ENCODE measurements around the gene CAMK2G. TPM values are rescaled to one million over a fixed set of nuclear protein-coding genes. Genes with fewer than 3 reads are reported as not detected.
A peak's percentile ranks its signal among the peaks of the same experiment; 100 is the strongest.
"Not testable (repeated sequence)": the region's sequence is repeated elsewhere in the genome, so short reads cannot be mapped to it uniquely, and the experiment has no call there.

Gene CAMK2G
- polyA plus RNA-seq (2013): 48.2 TPM

GRCh38 chr10:73874267-73875138, at the start of gene CAMK2G:
TSS of gene CAMK2G (minus strand) at chr10:73874555. CDS start at chr10:73874461, 94 bp downstream.
- ChIA-PET POLR2A (interaction anchor here (0.9 to 1.3 kb wide), 5 partner anchors 9 to 66 kb away, joined by 3 to 5 read pairs (median 3); no protein-coding TSS in a partner anchor), CTCF (interaction anchor here (0.8 to 21.6 kb wide), 4 partner anchors 13 to 206 kb away, joined by 3 to 452 read pairs (median 122); no protein-coding TSS in a partner anchor)
- 0% methylated on average over 51 of the region's 95 CpGs for WGBS (ENCODE audit: insufficient coverage)
- Histone ChIP-seq H3K4me1 (ENCODE audit: control extremely low read depth in 1 of 4, control insufficient read depth in 4 of 4, insufficient read depth in 4 of 4, low read length in 3 of 4) (peaks cover 7 to 79% (median 49%) of the 10 kb centered on the region in 4 experiments), H3K27ac (ENCODE audit: insufficient read depth in 1 of 2, low read depth in 1 of 2, low read length in 2 of 2, poor library complexity in 1 of 2, severe bottlenecking in 2 of 2) (peak within 1 kb of the TSS in 1 of 2 experiments; percentile 54), H3K36me3 (ENCODE audit: control insufficient read depth in 4 of 4, insufficient read depth in 4 of 4, low read length in 3 of 4) (peaks cover 10 to 31% (median 21%) of the 10 kb centered on the region in 4 experiments), H3K4me3 (ENCODE audit: control insufficient read depth in 1 of 7, extremely low read depth in 1 of 7, insufficient read depth in 4 of 7, low read depth in 2 of 7, low read length in 6 of 7) (peak within 1 kb of the TSS; percentile 52 to 89 (median 78)), H3K9me3 (ENCODE audit: control extremely low read depth in 1 of 5, control insufficient read depth in 4 of 5, insufficient read depth in 2 of 5, low read depth in 1 of 5, low read length in 4 of 5) (no peaks in the 10 kb centered on the region), H3K27me3 (replicated peaks in 2 of 5; ENCODE audit: control insufficient read depth in 4 of 5, insufficient read depth in 5 of 5, low read length in 4 of 5) (no peaks in the 10 kb centered on the region)
- peak; percentile 83 to 90 (median 89) for DNase-seq

- Histone ChIP-seq H3K27ac (ENCODE audit: insufficient read depth in 1 of 2, low read depth in 1 of 2, low read length in 2 of 2, poor library complexity in 1 of 2, severe bottlenecking in 2 of 2) (no peak overlapping the region), H3K9me3 (ENCODE audit: control extremely low read depth in 1 of 5, control insufficient read depth in 4 of 5, insufficient read depth in 2 of 5, low read depth in 1 of 5, low read length in 4 of 5) (peaks cover 0 to 10% (median 0%) of the 10 kb centered on the region in 5 experiments), H3K4me3 (ENCODE audit: control insufficient read depth in 1 of 7, extremely low read depth in 1 of 7, insufficient read depth in 4 of 7, low read depth in 2 of 7, low read length in 6 of 7) (no peak overlapping the region), H3K27me3 (replicated peaks in 2 of 5; ENCODE audit: control insufficient read depth in 4 of 5, insufficient read depth in 5 of 5, low read length in 4 of 5) (no peaks in the 10 kb centered on the region), H3K4me1 (ENCODE audit: control extremely low read depth in 1 of 4, control insufficient read depth in 4 of 4, insufficient read depth in 4 of 4, low read length in 3 of 4) (peaks cover 0 to 21% (median 4%) of the 10 kb centered on the region in 4 experiments), H3K36me3 (ENCODE audit: control insufficient read depth in 4 of 4, insufficient read depth in 4 of 4, low read length in 3 of 4) (no peaks in the 10 kb centered on the region)
- no peak for DNase-seq
- WGBS (ENCODE audit: insufficient coverage): 100% methylated on average over 1 of the region's 2 CpGs
- ChIA-PET POLR2A (no interaction called here), CTCF (no interaction called here)
These were observed 48.4 kb upstream of the CAMK2G start for GRCh38 chr10:73922864-73923133.

DNA sequence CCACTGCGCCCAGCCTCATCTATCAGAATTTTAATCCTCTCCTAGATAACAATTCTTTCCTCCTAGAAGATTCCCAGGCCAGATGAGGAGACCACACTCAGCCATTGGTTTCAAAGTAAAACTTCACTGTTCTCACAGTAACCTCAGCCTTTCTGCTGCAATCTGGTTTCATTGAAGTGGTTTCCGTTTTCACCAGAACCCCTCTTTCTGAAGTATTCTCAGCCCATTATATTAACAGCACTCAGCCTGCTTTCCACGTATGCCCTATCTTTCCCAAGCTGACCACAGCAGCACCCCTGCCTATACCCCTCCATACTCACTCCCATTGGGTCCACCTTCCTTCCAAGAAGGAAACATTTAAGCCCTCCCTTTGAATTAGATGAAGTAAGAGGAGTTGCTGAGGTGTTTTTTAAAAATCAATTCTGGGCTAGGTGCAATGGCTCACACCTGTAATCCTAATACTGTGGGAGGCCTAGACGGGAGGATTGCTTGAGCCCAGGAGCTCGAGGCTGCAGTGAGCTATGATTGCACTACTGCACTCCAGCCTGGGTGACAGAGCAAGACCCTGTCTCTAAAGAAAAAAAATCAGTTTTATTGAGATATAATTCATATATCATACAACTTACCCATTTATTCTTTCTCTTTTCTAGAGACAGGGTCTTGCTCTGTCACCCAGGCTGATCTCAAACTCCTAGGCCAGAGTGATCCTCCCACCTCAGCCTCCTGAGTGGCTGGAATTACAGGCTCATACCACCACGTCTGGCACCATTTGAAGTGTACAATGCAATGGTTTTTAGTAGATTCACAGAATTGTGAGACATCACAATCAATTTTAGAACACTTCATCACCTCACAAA, 47.9 kb upstream of the CAMK2G start:
- peaks cover 0 to 21% (median 4%) of the 10 kb centered on the region in 4 experiments for H3K4me1 ChIP-seq (ENCODE audit: control extremely low read depth in 1 of 4, control insufficient read depth in 4 of 4, insufficient read depth in 4 of 4, low read length in 3 of 4)
- WGBS (ENCODE audit: insufficient coverage): 97% methylated on average over 4 of the region's 6 CpGs
- no peak overlapping the region for H3K4me3 ChIP-seq (ENCODE audit: control insufficient read depth in 1 of 7, extremely low read depth in 1 of 7, insufficient read depth in 4 of 7, low read depth in 2 of 7, low read length in 6 of 7)
- ChIA-PET CTCF (interaction anchor here (0.6 kb wide), 1 partner anchor 412 kb away, joined by 3 read pairs; no protein-coding TSS in a partner anchor), POLR2A (no interaction called here)
- peaks cover 0 to 10% (median 0%) of the 10 kb centered on the region in 5 experiments for H3K9me3 ChIP-seq (ENCODE audit: control extremely low read depth in 1 of 5, control insufficient read depth in 4 of 5, insufficient read depth in 2 of 5, low read depth in 1 of 5, low read length in 4 of 5)
- DNase-seq: no peak
- H3K36me3 ChIP-seq (ENCODE audit: control insufficient read depth in 4 of 4, insufficient read depth in 4 of 4, low read length in 3 of 4): peaks cover 0 to 5% (median 0%) of the 10 kb centered on the region in 4 experiments
- no peaks in the 10 kb centered on the region for H3K27me3 ChIP-seq (replicated peaks in 2 of 5; ENCODE audit: control insufficient read depth in 4 of 5, insufficient read depth in 5 of 5, low read length in 4 of 5)
- H3K27ac ChIP-seq (ENCODE audit: insufficient read depth in 1 of 2, low read depth in 1 of 2, low read length in 2 of 2, poor library complexity in 1 of 2, severe bottlenecking in 2 of 2): no peak overlapping the region

DNA sequence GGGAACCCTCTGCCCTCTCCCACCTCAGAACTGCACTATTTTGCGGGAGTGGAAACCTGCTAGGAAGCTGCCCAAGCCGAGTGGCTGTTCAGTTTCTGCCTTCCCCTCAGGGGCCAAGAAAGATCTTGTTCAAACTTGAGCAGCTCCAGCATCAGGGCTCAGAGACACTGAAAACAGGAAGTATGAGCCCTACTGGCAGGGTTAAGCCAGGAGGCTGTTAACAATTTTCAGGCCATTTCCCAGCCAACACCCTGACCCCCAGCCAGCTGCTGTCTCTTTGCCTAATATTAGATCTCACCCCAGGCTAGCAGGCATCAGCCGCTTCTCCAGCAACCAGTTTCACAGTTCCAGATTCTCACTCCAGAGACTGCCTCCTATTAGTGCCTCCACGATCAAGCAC, 45.7 kb upstream of the CAMK2G start:
- Histone ChIP-seq H3K27ac (ENCODE audit: insufficient read depth in 1 of 2, low read depth in 1 of 2, low read length in 2 of 2, poor library complexity in 1 of 2, severe bottlenecking in 2 of 2) (peak overlapping the region in 1 of 2 experiments; percentile 58), H3K36me3 (ENCODE audit: control insufficient read depth in 4 of 4, insufficient read depth in 4 of 4, low read length in 3 of 4) (peaks cover 4 to 26% (median 11%) of the 10 kb centered on the region in 4 experiments), H3K9me3 (ENCODE audit: control extremely low read depth in 1 of 5, control insufficient read depth in 4 of 5, insufficient read depth in 2 of 5, low read depth in 1 of 5, low read length in 4 of 5) (peaks cover 0 to 10% (median 0%) of the 10 kb centered on the region in 5 experiments), H3K4me1 (ENCODE audit: control extremely low read depth in 1 of 4, control insufficient read depth in 4 of 4, insufficient read depth in 4 of 4, low read length in 3 of 4) (peaks cover 0 to 10% (median 2%) of the 10 kb centered on the region in 4 experiments), H3K4me3 (ENCODE audit: control insufficient read depth in 1 of 7, extremely low read depth in 1 of 7, insufficient read depth in 4 of 7, low read depth in 2 of 7, low read length in 6 of 7) (no peak overlapping the region), H3K27me3 (replicated peaks in 2 of 5; ENCODE audit: control insufficient read depth in 4 of 5, insufficient read depth in 5 of 5, low read length in 4 of 5) (no peaks in the 10 kb centered on the region)
- DNase-seq: peak in 2 of 3 donors; percentile 68 to 74
- CTCF ChIA-PET: interaction anchor here (0.7 to 3.0 kb wide), 6 partner anchors 9 to 183 kb away, joined by 3 to 11 read pairs (median 5); no protein-coding TSS in a partner anchor
- WGBS (ENCODE audit: insufficient coverage): 12% methylated on average over 2 of the region's 4 CpGs
- POLR2A ChIA-PET: no interaction called here

- DNase-seq; H3K4me3 ChIP-seq (ENCODE audit: control insufficient read depth in 1 of 7, extremely low read depth in 1 of 7, insufficient read depth in 4 of 7, low read depth in 2 of 7, low read length in 6 of 7); POLR2A ChIA-PET; H3K27me3 ChIP-seq (replicated peaks in 2 of 5; ENCODE audit: control insufficient read depth in 4 of 5, insufficient read depth in 5 of 5, low read length in 4 of 5); H3K9me3 ChIP-seq (ENCODE audit: control extremely low read depth in 1 of 5, control insufficient read depth in 4 of 5, insufficient read depth in 2 of 5, low read depth in 1 of 5, low read length in 4 of 5): not testable (repeated sequence)
- Histone ChIP-seq H3K4me1 (ENCODE audit: control extremely low read depth in 1 of 4, control insufficient read depth in 4 of 4, insufficient read depth in 4 of 4, low read length in 3 of 4) (peaks cover 0 to 10% (median 2%) of the 10 kb centered on the region in 4 experiments), H3K27ac (ENCODE audit: insufficient read depth in 1 of 2, low read depth in 1 of 2, low read length in 2 of 2, poor library complexity in 1 of 2, severe bottlenecking in 2 of 2) (peak overlapping the region in 1 of 2 experiments; percentile 58), H3K36me3 (ENCODE audit: control insufficient read depth in 4 of 4, insufficient read depth in 4 of 4, low read length in 3 of 4) (peaks cover 6 to 32% (median 17%) of the 10 kb centered on the region in 4 experiments)
- CTCF ChIA-PET: interaction anchor here (0.7 to 3.0 kb wide), 7 partner anchors 9 to 184 kb away, joined by 3 to 11 read pairs (median 4); no protein-coding TSS in a partner anchor
- 97% methylated on average over 6 of the region's 8 CpGs for WGBS (ENCODE audit: insufficient coverage)
These were observed 45.1 kb upstream of the CAMK2G start for GRCh38 chr10:73919481-73919880.

- no CpG with 5 or more reads among the region's 3 CpGs for WGBS (ENCODE audit: insufficient coverage)
- Histone ChIP-seq H3K9me3 (ENCODE audit: control extremely low read depth in 1 of 5, control insufficient read depth in 4 of 5, insufficient read depth in 2 of 5, low read depth in 1 of 5, low read length in 4 of 5) (peaks cover 0 to 10% (median 0%) of the 10 kb centered on the region in 5 experiments), H3K27ac (ENCODE audit: insufficient read depth in 1 of 2, low read depth in 1 of 2, low read length in 2 of 2, poor library complexity in 1 of 2, severe bottlenecking in 2 of 2) (no peak overlapping the region), H3K36me3 (ENCODE audit: control insufficient read depth in 4 of 4, insufficient read depth in 4 of 4, low read length in 3 of 4) (peaks cover 6 to 50% (median 26%) of the 10 kb centered on the region in 4 experiments), H3K4me1 (ENCODE audit: control extremely low read depth in 1 of 4, control insufficient read depth in 4 of 4, insufficient read depth in 4 of 4, low read length in 3 of 4) (peaks cover 0 to 10% (median 2%) of the 10 kb centered on the region in 4 experiments), H3K4me3 (ENCODE audit: control insufficient read depth in 1 of 7, extremely low read depth in 1 of 7, insufficient read depth in 4 of 7, low read depth in 2 of 7, low read length in 6 of 7) (no peak overlapping the region), H3K27me3 (replicated peaks in 2 of 5; ENCODE audit: control insufficient read depth in 4 of 5, insufficient read depth in 5 of 5, low read length in 4 of 5) (no peaks in the 10 kb centered on the region)
- POLR2A ChIA-PET: interaction anchor here (0.6 kb wide), 1 partner anchor 25 kb away, joined by 3 read pairs; no protein-coding TSS in a partner anchor
- no peak for DNase-seq
- CTCF ChIA-PET: interaction anchor here (1.0 to 1.4 kb wide), 3 partner anchors 11 to 130 kb away, joined by 3 to 4 read pairs (median 3); no protein-coding TSS in a partner anchor
These were observed 43.4 kb upstream of the CAMK2G start for GRCh38 chr10:73917566-73918305.

Data from common myeloid progenitor, CD34-positive (primary cell).